ENCODE data around the gene CCR6.

GRCh38 chr6:167118839-167119238 is 4.1 kb upstream of the CCR6 start:
- no peak for TF ChIP-seq CTCF (IDR thresholded peaks at IDR 0.05; ENCODE audit: low read depth, low read length)
- no peak for TF ChIP-seq MYC (IDR thresholded peaks at IDR 0.05; ENCODE audit: low read depth, low read length)
